ENCODE data around the gene BCAS1.

The BCAS1 gene

DNA sequence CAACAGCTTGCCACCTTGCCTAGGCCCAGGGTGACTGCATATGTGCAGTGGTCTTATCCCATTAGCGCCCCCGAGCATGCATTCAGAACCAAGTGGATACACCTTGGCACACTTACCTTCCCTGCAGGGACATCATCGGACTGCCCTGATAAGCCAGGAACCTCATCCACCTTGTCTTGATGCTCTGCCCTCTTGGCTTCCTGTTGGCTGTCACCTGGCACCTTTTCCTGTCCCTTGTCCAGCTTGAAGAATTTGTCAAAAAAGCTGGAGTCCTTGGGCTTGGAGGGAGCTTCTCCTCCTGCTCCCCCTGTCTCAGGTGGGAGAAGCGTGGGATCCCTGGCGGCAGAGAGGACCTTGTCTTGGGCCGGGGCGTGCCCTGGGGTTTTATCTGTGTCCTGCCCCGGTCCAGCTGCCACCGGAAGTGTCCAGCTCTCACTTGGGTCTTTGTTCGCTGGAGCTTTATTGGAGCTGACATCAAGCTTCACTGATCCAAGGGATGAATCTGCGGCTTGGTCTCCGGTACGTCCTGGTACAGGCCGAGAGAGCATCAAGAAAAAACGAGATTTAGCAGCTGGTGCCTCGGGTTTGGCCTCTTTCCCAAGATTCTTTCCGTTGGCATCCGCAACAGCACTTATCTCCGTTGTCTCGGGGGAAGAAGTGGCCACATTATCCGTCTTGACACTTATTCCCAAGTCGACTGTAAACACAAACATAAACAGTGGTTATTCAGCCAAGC, 42.0 kb downstream of the BCAS1 start:
- Histone ChIP-seq H3K4me1 (ENCODE audit: control insufficient read depth, insufficient read depth, low read length) (no peaks in the 10 kb centered on the region), H3K9me3 (ENCODE audit: control insufficient read depth, insufficient read depth, low read depth, low read length) (no peaks in the 10 kb centered on the region), H3K27ac (ENCODE audit: extremely low read depth, low read depth, low read length) (no peak overlapping the region), H3K4me3 (ENCODE audit: low read depth, low read length) (no peak overlapping the region), H3K36me3 (ENCODE audit: control insufficient read depth in 2 of 2, insufficient read depth in 1 of 2, low read length in 2 of 2) (no peaks in the 10 kb centered on the region)
- no peak for TF ChIP-seq ZNF24 (tag by site-specific recombination; IDR thresholded peaks at IDR 0.05)
- no peak for TF ChIP-seq ZNF610 (tag by site-specific recombination; IDR thresholded peaks at IDR 0.05; ENCODE audit: borderline replicate concordance)
- no peak for TF ChIP-seq ZNF140 (tag by site-specific recombination; IDR thresholded peaks at IDR 0.05)
- TF ChIP-seq ZNF701 (tag by site-specific recombination; IDR thresholded peaks at IDR 0.05): no peak
- ChIA-PET POLR2A (no interaction called here), CTCF (interaction anchor here (0.6 kb wide), 1 partner anchor 163 kb away, joined by 3 read pairs; no protein-coding TSS in a partner anchor)

DNA sequence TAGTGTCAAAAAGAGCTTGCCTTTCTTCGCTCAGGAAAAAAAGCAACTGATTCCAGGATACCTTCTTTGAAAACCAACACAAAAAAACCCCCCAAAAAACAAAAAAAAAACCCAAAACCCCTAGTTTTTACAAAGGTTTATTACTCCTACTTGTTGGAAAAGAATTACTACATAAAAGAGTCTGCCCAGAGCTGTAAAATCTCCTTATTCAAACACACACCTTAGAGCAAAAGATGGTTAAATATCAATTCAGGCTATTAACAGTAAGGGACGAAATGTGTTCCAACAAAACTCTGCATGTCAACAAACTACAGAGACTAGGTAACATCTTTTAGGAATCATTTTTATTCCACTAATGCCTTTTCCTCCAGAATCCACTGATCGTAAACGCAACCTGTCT, 42.7 kb downstream of the BCAS1 start:
- POLR2A ChIA-PET: no interaction called here
- CTCF ChIA-PET: interaction anchor here (0.6 kb wide), 1 partner anchor 162 kb away, joined by 3 read pairs; no protein-coding TSS in a partner anchor

DNA sequence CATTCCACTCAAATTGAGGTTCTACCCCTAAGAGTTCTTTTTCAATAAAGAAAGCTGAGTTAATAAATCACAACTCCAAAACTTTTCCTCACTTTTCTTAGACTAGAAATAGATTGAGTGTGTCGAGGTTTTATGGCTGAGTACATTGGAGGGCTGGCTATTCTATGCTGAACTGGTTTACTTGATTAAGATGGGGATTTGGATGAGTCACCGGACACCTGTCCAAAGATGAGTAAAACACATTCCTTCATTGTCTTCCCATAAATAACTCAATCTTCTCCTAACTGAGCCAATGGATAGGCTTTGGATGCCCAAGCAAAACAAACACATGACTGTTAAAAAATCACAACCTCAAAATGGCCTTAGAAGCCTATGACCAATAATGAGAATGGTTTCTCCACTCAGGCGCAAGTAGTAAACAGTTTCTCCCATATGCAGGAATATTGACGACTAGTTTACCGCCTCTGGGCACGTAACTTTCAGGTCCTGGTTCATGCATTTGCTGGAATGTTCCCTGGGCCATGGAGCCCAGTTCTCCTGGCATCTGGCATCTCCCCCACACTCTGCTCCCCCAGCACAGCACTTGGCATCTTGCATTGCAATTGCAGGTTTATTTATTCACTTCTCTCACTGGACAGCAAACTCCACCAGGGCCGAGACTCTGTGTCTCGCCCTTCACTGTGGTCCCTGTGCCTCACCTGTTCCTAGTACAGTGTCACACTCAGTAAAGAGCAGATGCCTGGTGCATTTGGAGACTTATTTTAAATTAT, 43.9 kb downstream of the BCAS1 start:
- H3K27ac ChIP-seq (ENCODE audit: extremely low read depth, low read depth, low read length): no peak overlapping the region
- no peaks in the 10 kb centered on the region for H3K9me3 ChIP-seq (ENCODE audit: control insufficient read depth, insufficient read depth, low read depth, low read length)
- ChIA-PET CTCF (interaction anchor here (0.7 kb wide), 1 partner anchor 10 kb away, joined by 3 read pairs; no protein-coding TSS in a partner anchor), POLR2A (no interaction called here)
- no peaks in the 10 kb centered on the region for H3K4me1 ChIP-seq (ENCODE audit: control insufficient read depth, insufficient read depth, low read length)
- TF ChIP-seq, protein P1, sequence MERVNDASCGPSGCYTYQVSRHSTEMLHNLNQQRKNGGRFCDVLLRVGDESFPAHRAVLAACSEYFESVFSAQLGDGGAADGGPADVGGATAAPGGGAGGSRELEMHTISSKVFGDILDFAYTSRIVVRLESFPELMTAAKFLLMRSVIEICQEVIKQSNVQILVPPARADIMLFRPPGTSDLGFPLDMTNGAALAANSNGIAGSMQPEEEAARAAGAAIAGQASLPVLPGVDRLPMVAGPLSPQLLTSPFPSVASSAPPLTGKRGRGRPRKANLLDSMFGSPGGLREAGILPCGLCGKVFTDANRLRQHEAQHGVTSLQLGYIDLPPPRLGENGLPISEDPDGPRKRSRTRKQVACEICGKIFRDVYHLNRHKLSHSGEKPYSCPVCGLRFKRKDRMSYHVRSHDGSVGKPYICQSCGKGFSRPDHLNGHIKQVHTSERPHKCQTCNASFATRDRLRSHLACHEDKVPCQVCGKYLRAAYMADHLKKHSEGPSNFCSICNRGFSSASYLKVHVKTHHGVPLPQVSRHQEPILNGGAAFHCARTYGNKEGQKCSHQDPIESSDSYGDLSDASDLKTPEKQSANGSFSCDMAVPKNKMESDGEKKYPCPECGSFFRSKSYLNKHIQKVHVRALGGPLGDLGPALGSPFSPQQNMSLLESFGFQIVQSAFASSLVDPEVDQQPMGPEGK (tag by site-specific recombination; IDR thresholded peaks at IDR 0.05): no peak
- TF ChIP-seq KLF1 (tag by site-specific recombination; IDR thresholded peaks at IDR 0.05): no peak
- TF ChIP-seq ZNF416 (tag by site-specific recombination; IDR thresholded peaks at IDR 0.05): no peak
- TF ChIP-seq ZNF548 (tag by site-specific recombination; IDR thresholded peaks at IDR 0.05): no peak
- no peak for TF ChIP-seq YY1 (tag by site-specific recombination; IDR thresholded peaks at IDR 0.05)
- no peak for TF ChIP-seq KLF9 (tag by site-specific recombination; IDR thresholded peaks at IDR 0.05; ENCODE audit: low read depth)
- no peaks in the 10 kb centered on the region for H3K36me3 ChIP-seq (ENCODE audit: control insufficient read depth in 2 of 2, insufficient read depth in 1 of 2, low read length in 2 of 2)
- no peak overlapping the region for H3K4me3 ChIP-seq (ENCODE audit: low read depth, low read length)

More for the DNA sequence above, 42.7 kb downstream of the BCAS1 start:
- Histone ChIP-seq H3K4me3 (ENCODE audit: low read depth, low read length) (no peak overlapping the region), H3K27ac (ENCODE audit: extremely low read depth, low read depth, low read length) (no peak overlapping the region), H3K9me3 (ENCODE audit: control insufficient read depth, insufficient read depth, low read depth, low read length) (no peaks in the 10 kb centered on the region), H3K36me3 (ENCODE audit: control insufficient read depth in 2 of 2, insufficient read depth in 1 of 2, low read length in 2 of 2) (no peaks in the 10 kb centered on the region), H3K4me1 (ENCODE audit: control insufficient read depth, insufficient read depth, low read length) (no peaks in the 10 kb centered on the region)
- no peak for TF ChIP-seq ZNF10 (tag by site-specific recombination; IDR thresholded peaks at IDR 0.05)
- TF ChIP-seq, protein P2, sequence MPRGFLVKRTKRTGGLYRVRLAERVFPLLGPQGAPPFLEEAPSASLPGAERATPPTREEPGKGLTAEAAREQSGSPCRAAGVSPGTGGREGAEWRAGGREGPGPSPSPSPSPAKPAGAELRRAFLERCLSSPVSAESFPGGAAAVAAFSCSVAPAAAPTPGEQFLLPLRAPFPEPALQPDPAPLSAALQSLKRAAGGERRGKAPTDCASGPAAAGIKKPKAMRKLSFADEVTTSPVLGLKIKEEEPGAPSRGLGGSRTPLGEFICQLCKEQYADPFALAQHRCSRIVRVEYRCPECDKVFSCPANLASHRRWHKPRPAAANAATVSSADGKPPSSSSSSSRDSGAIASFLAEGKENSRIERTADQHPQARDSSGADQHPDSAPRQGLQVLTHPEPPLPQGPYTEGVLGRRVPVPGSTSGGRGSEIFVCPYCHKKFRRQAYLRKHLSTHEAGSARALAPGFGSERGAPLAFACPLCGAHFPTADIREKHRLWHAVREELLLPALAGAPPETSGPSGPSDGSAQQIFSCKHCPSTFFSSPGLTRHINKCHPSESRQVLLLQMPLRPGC (tag by site-specific recombination; IDR thresholded peaks at IDR 0.05): no peak
- TF ChIP-seq SP7 (tag by site-specific recombination; IDR thresholded peaks at IDR 0.05): no peak
- TF ChIP-seq ZNF501 (tag by site-specific recombination; IDR thresholded peaks at IDR 0.05): no peak
- no peak for TF ChIP-seq ZNF76 (tag by site-specific recombination; IDR thresholded peaks at IDR 0.05; ENCODE audit: borderline replicate concordance, low read depth)
- TF ChIP-seq ZNF596 (tag by site-specific recombination; IDR thresholded peaks at IDR 0.05): no peak
- no peak for TF ChIP-seq RBAK (tag by site-specific recombination; IDR thresholded peaks at IDR 0.05)
- no peak for TF ChIP-seq ZSCAN30 (tag by site-specific recombination; IDR thresholded peaks at IDR 0.05)
- TF ChIP-seq ZNF48 (tag by site-specific recombination; IDR thresholded peaks at IDR 0.05): no peak
- TF ChIP-seq ZNF677 (tag by site-specific recombination; IDR thresholded peaks at IDR 0.05): no peak

All from HEK293 (cell line).